ENCODE measurements around the gene KLRC3.
"Not testable (repeated sequence)": the region's sequence is repeated elsewhere in the genome, so short reads cannot be mapped to it uniquely, and the experiment has no call there.

The KLRC3 gene

GRCh38 chr12:10398168-10398567, 22.2 kb downstream of the KLRC3 start:
- no peak for DNase-seq

GRCh38 chr12:10397296-10397695, 23.1 kb downstream of the KLRC3 start:
- no peak for DNase-seq

- not testable (repeated sequence) for DNase-seq
Measured at GRCh38 chr12:10396176-10396575, 24.2 kb downstream of the KLRC3 start.

GRCh38 chr12:10395390-10395998, 24.9 kb downstream of the KLRC3 start:
- no peak for DNase-seq

GRCh38 chr12:10394531-10395152, 25.8 kb downstream of the KLRC3 start:
- DNase-seq, result not testable (repeated sequence)

GRCh38 chr12:10393291-10393690, 27.1 kb downstream of the KLRC3 start:
- DNase-seq, result no peak

GRCh38 chr12:10392394-10392930, 27.9 kb downstream of the KLRC3 start:
- DNase-seq, result no peak

GRCh38 chr12:10390991-10391390, 29.4 kb downstream of the KLRC3 start:
- DNase-seq, result not testable (repeated sequence)

- no peak for DNase-seq
Measured at GRCh38 chr12:10389904-10390303, 30.5 kb downstream of the KLRC3 start, which contains the start of gene KLRK1. TSS of gene KLRK1 (minus strand) at chr12:10390041. CDS start at chr12:10388810, 1,231 bp downstream.

- no peak for DNase-seq
Measured at GRCh38 chr12:10388624-10389413, 31.6 kb downstream of the KLRC3 start.

- not testable (repeated sequence) for DNase-seq
Measured at GRCh38 chr12:10387498-10387897, 32.9 kb downstream of the KLRC3 start.

GRCh38 chr12:10386857-10387256, 33.5 kb downstream of the KLRC3 start:
- DNase-seq, result no peak

GRCh38 chr12:10385166-10385613, 35.2 kb downstream of the KLRC3 start:
- DNase-seq, result no peak

- no peak for DNase-seq
Measured at GRCh38 chr12:10384191-10384590, 36.2 kb downstream of the KLRC3 start.

GRCh38 chr12:10381928-10382628, 38.3 kb downstream of the KLRC3 start:
- no peak for DNase-seq

- not testable (repeated sequence) for DNase-seq
Measured at GRCh38 chr12:10378737-10379136, 41.7 kb downstream of the KLRC3 start.

- no peak for DNase-seq
Measured at GRCh38 chr12:10374624-10375018, 45.8 kb downstream of the KLRC3 start.

- no peak for DNase-seq
Measured at GRCh38 chr12:10372559-10372958, 47.8 kb downstream of the KLRC3 start.

- not testable (repeated sequence) for DNase-seq
Measured at GRCh38 chr12:10371893-10372535, 48.4 kb downstream of the KLRC3 start.

- DNase-seq, result no peak
Measured at GRCh38 chr12:10369557-10370415, 50.6 kb downstream of the KLRC3 start.

Data from NCI-H2227 treated with DMSO at 0.1 percent for 48 hours (cell line).